Keratinocyte (primary cell): Measurements from ENCODE around the gene HADHB. TPM values are rescaled to one million over a fixed set of nuclear protein-coding genes. Genes with fewer than 3 reads are reported as not detected.

Experiments
- DNase-seq: peaks from one replicate; pipeline ENCODE4 v3.0.0-alpha.2; 2011; ENCODE audit warnings: low read depth, missing footprints, low spot score
- FAIRE-seq: peaks from 2 replicates; lab custom pipeline; 2011; peaks lifted over from hg19 to GRCh38; lab: Jason Lieb, UNC
- H2AFZ ChIP-seq: 2 replicates; pipeline ENCODE4 v1.6.0; 2012; ENCODE audit warnings: low read length, control low read depth, inconsistent platforms; ENCODE audit not compliant: control insufficient read depth
- H3K27ac ChIP-seq: 2 replicates; pipeline ENCODE4 v1.5.1; 2011; ENCODE audit warnings: low read length; ENCODE audit not compliant: control insufficient read depth, insufficient read depth
- H3K27me3 ChIP-seq: 3 replicates; pipeline ENCODE4 v1.6.0; 2011; ENCODE audit warnings: low read length; ENCODE audit not compliant: control insufficient read depth, insufficient read depth; ENCODE audit errors: extremely low read depth
- H3K36me3 ChIP-seq, 2 experiments: 2 replicates in 1 of 2; 3 replicates in 1 of 2; pipeline ENCODE4 v1.5.1; 2011; ENCODE audit warnings: low read length in 2 of 2, mild to moderate bottlenecking in 1 of 2; ENCODE audit not compliant: control insufficient read depth in 2 of 2, insufficient read depth in 2 of 2; ENCODE audit errors: extremely low read depth in 1 of 2
- H3K4me1 ChIP-seq: 3 replicates; pipeline ENCODE4 v1.5.1; 2011; ENCODE audit warnings: low read length; ENCODE audit not compliant: control insufficient read depth, insufficient read depth; ENCODE audit errors: extremely low read depth
- H3K4me2 ChIP-seq: 3 replicates; pipeline ENCODE4 v1.6.0; 2011; ENCODE audit warnings: low read depth, low read length; ENCODE audit not compliant: control insufficient read depth, insufficient read depth; ENCODE audit errors: extremely low read depth
- H3K4me3 ChIP-seq, 3 experiments: fragments of 200-600 bp in 1 of 3; sonication (generic) in 1 of 3; 2 replicates in 2 of 3; 3 replicates in 1 of 3; pipeline ENCODE4 v1.5.1; 2011 to 2016; ENCODE audit warnings: low read length in 3 of 3, mild to moderate bottlenecking in 3 of 3, control low read depth in 2 of 3, inconsistent platforms in 1 of 3, low read depth in 1 of 3, mixed read lengths in 1 of 3, mixed run types in 1 of 3, moderate library complexity in 1 of 3; ENCODE audit not compliant: control insufficient read depth in 2 of 3, insufficient read depth in 2 of 3; ENCODE audit errors: extremely low read depth in 1 of 3
- H3K79me2 ChIP-seq: 2 replicates; pipeline ENCODE4 v1.6.0; 2012; ENCODE audit warnings: low read length; ENCODE audit not compliant: control insufficient read depth, insufficient read depth
- H3K9ac ChIP-seq: 3 replicates; pipeline ENCODE4 v1.6.0; 2011; ENCODE audit warnings: low read length; ENCODE audit not compliant: control insufficient read depth, insufficient read depth; ENCODE audit errors: extremely low read depth
- H3K9me1 ChIP-seq: 3 replicates; pipeline ENCODE4 v1.6.0; 2011; ENCODE audit warnings: low read length; ENCODE audit not compliant: control insufficient read depth, insufficient read depth; ENCODE audit errors: extremely low read depth
- H3K9me3 ChIP-seq: 2 replicates; pipeline ENCODE4 v1.5.1; 2012; ENCODE audit warnings: low read depth, low read length; ENCODE audit not compliant: control insufficient read depth
- H4K20me1 ChIP-seq: 3 replicates; pipeline ENCODE4 v1.6.0; 2011; ENCODE audit warnings: low read length; ENCODE audit not compliant: control insufficient read depth, insufficient read depth; ENCODE audit errors: extremely low read depth
- EZH2 ChIP-seq: IDR thresholded peaks from one replicate; pipeline ENCODE4 v1.6.1; 2012; ENCODE audit warnings: inconsistent platforms, mild to moderate bottlenecking, low read length, moderate library complexity
- dilution Hi-C: fragments of 300-500 bp; cut with MboI; formaldehyde crosslinking; loops from one replicate; pipeline ENCODE4 v1.7.0; 2020; ENCODE audit warnings: low sequenced_read_pairs; ENCODE audit not compliant: extremely low pct_ligation_motif_present
- polyA plus RNA-seq, 5 experiments: library from polyadenylated mRNA; depleted of rRNA in 3 of 5; stranded (reverse) in 3 of 5; stranded (forward) in 1 of 5; unstranded in 1 of 5; fragments of >200 nt; gene quantifications; 1 replicate in 1 of 5; 2 replicates in 3 of 5; 3 replicates in 1 of 5; pipeline versions ENCODE4 v1.2.1 to v1.2.3, GENCODE V29; 2011 to 2012; ENCODE audit warnings: missing spikeins in 2 of 5, low read depth in 1 of 5, low replicate concordance in 1 of 5
- TF ChIP-seq, protein P1 (sequence below), 3 experiments: IDR thresholded peaks in 1 of 3; conservative IDR thresholded peaks in 1 of 3; optimal IDR thresholded peaks in 1 of 3; 2 replicates in 2 of 3; 3 replicates in 1 of 3; pipeline versions ENCODE3 to v1.5.1; 2011; ENCODE audit warnings: low read length in 3 of 3, mild to moderate bottlenecking in 3 of 3, moderate library complexity in 2 of 3, control low read depth in 1 of 3, inconsistent platforms in 1 of 3; ENCODE audit not compliant: insufficient read depth in 2 of 3; ENCODE audit errors: extremely low read depth in 1 of 3

The HADHB gene
- polyA plus RNA-seq, 1 donor (not counting 4 experiments of a cell fraction or from before 2014, with no cell fraction given), result 109 TPM

DNA sequence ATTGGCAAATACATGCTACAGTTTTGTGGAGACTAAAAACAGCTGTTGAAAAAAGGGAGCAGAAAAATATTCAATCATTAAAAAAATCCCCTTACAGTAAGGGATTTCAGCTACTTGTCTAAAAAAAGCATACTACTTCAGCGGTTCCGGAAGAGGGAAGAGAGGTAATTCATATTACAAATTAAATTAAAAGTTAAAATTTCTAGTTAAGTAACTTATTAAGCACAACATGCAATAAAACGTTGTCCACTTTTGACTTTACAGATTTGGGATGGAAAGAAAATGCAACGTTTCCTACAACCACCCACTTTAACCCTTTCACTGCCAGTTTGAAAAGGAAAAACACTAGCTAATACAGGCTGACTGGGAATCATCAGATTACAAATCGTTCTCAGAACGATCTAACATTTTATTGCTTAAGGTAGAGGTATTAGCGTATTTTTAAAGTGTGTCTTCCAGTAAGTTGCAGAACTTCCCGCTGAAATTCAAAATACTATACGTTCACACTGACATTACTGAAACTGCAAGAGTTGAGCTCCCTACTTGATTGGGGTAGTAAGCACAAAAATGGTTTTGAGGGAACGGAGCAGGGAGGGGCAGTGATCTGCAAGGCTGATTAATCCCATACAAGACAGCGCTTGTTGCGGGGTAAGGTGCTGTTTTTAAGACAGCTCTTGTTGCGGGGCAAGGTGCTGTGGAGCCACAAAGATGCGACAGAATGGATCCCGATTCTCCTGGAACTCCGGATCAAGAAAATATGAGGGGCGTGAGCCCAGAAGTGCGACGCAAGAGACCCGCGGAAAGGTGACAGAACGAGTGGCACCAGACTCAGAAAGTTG, 1.1 kb upstream of the HADHB start:
- Histone ChIP-seq H2AFZ (peak overlapping the region; percentile 94), H3K27me3 (no peaks in the 10 kb centered on the region)

DNA sequence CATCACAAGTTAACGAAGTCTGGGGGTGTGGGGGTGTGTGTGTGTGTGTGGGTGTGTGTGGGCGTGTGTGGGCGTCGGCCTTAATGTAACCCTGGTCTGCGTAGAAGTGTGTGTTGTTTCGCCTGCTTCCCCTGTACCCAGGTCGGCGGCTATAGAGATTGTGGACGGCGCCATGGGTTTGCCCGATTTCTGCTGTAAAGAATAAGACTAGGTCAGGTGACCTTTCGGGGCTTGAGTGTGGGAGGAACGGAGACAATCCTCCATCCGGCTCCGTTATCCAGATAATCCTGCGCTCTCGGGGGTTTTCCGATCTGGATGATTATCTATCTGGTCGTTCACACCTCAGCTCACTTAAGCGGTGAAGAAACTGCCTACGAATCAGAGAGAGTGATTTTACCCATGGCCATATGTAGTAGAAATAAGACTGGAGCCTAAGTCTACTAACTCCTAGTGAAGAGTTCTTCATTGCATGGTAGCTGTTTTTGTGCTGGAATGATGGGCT, 543 bp downstream of the HADHB start:
- DNase-seq (no peak), FAIRE-seq (no peak)
- peak overlapping the region; percentile 73 for H3K4me2 ChIP-seq
- H2AFZ ChIP-seq, result peak overlapping the region; percentile 94
- peaks cover 21% of the 10 kb centered on the region for H3K4me1 ChIP-seq
- H3K36me3 ChIP-seq, result no peaks in the 10 kb centered on the region
- dilution Hi-C loops, result no loop called here
- peak overlapping the region; percentile 97 for H3K9ac ChIP-seq
- peak overlapping the region; percentile 97 for H3K27ac ChIP-seq
- H3K9me3 ChIP-seq, result no peaks in the 10 kb centered on the region
- H3K27me3 ChIP-seq, result no peaks in the 10 kb centered on the region
- H3K79me2 ChIP-seq, result peaks cover 96% of the 10 kb centered on the region
- no peaks in the 10 kb centered on the region for H3K9me1 ChIP-seq
- H4K20me1 ChIP-seq, result peaks cover 2% of the 10 kb centered on the region
- TF ChIP-seq EZH2, result no peak
- TF ChIP-seq, protein P1, sequence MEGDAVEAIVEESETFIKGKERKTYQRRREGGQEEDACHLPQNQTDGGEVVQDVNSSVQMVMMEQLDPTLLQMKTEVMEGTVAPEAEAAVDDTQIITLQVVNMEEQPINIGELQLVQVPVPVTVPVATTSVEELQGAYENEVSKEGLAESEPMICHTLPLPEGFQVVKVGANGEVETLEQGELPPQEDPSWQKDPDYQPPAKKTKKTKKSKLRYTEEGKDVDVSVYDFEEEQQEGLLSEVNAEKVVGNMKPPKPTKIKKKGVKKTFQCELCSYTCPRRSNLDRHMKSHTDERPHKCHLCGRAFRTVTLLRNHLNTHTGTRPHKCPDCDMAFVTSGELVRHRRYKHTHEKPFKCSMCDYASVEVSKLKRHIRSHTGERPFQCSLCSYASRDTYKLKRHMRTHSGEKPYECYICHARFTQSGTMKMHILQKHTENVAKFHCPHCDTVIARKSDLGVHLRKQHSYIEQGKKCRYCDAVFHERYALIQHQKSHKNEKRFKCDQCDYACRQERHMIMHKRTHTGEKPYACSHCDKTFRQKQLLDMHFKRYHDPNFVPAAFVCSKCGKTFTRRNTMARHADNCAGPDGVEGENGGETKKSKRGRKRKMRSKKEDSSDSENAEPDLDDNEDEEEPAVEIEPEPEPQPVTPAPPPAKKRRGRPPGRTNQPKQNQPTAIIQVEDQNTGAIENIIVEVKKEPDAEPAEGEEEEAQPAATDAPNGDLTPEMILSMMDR (optimal IDR thresholded peaks at IDR 0.05 in 1 of 3, IDR thresholded peaks at IDR 0.05 in 1 of 3, conservative IDR thresholded peaks at IDR 0.05 in 1 of 3; ENCODE audit: extremely low read depth in 1 of 3, insufficient read depth in 2 of 3, low read length in 3 of 3), result no peak
- peak overlapping the region; percentile 96 to 100 (median 96) for H3K4me3 ChIP-seq

More for the DNA sequence above, 1.1 kb upstream of the HADHB start:
- H3K36me3 ChIP-seq, result peaks cover 0 to 1% of the 10 kb centered on the region in 2 experiments
- no peaks in the 10 kb centered on the region for H3K9me3 ChIP-seq
- peaks cover 21% of the 10 kb centered on the region for H3K4me1 ChIP-seq
- TF ChIP-seq, protein P1 (optimal IDR thresholded peaks at IDR 0.05 in 1 of 3, IDR thresholded peaks at IDR 0.05 in 1 of 3, conservative IDR thresholded peaks at IDR 0.05 in 1 of 3; ENCODE audit: extremely low read depth in 1 of 3, insufficient read depth in 2 of 3, low read length in 3 of 3), result no peak
- no peak for TF ChIP-seq EZH2
- peak overlapping the region; percentile 73 for H3K4me2 ChIP-seq
- peak overlapping the region; percentile 97 for H3K27ac ChIP-seq
- H4K20me1 ChIP-seq, result peaks cover 2% of the 10 kb centered on the region
- DNase-seq, result no peak
- dilution Hi-C loops, result no loop called here
- peaks cover 2% of the 10 kb centered on the region for H3K9me1 ChIP-seq
- no peak for FAIRE-seq
- H3K79me2 ChIP-seq, result peaks cover 92% of the 10 kb centered on the region
- peak overlapping the region; percentile 96 to 100 (median 96) for H3K4me3 ChIP-seq
- peak overlapping the region; percentile 97 for H3K9ac ChIP-seq
